AG10803 (cell line): Measurements from ENCODE around the gene PLCB4.

Experiments
- DNase-seq: peaks from one replicate; pipeline ENCODE4 v3.0.0; 2010; ENCODE audit warnings: low read depth
- H3K4me3 ChIP-seq: 2 replicates; pipeline ENCODE4 v1.5.1; 2011; ENCODE audit warnings: mild to moderate bottlenecking, low read length, control low read depth
- TF ChIP-seq, protein P1 (sequence below): conservative IDR thresholded peaks from 2 replicates; pipeline ENCODE4 v1.5.1; 2011; ENCODE audit warnings: mild to moderate bottlenecking, low read length, control low read depth, inconsistent platforms

The PLCB4 gene

GRCh38 chr20:9415426-9415825 is 346.5 kb downstream of the PLCB4 start:
- no peak for DNase-seq
- TF ChIP-seq, protein P1, sequence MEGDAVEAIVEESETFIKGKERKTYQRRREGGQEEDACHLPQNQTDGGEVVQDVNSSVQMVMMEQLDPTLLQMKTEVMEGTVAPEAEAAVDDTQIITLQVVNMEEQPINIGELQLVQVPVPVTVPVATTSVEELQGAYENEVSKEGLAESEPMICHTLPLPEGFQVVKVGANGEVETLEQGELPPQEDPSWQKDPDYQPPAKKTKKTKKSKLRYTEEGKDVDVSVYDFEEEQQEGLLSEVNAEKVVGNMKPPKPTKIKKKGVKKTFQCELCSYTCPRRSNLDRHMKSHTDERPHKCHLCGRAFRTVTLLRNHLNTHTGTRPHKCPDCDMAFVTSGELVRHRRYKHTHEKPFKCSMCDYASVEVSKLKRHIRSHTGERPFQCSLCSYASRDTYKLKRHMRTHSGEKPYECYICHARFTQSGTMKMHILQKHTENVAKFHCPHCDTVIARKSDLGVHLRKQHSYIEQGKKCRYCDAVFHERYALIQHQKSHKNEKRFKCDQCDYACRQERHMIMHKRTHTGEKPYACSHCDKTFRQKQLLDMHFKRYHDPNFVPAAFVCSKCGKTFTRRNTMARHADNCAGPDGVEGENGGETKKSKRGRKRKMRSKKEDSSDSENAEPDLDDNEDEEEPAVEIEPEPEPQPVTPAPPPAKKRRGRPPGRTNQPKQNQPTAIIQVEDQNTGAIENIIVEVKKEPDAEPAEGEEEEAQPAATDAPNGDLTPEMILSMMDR: no peak
- H3K4me3 ChIP-seq: no peak overlapping the region

- no peak overlapping the region for H3K4me3 ChIP-seq
- TF ChIP-seq, protein P1: no peak
- DNase-seq: no peak
Observed at GRCh38 chr20:9416421-9416820, 347.5 kb downstream of the PLCB4 start.

GRCh38 chr20:9417665-9418064 is 348.8 kb downstream of the PLCB4 start:
- DNase-seq: peak; percentile 13
- H3K4me3 ChIP-seq: no peak overlapping the region
- TF ChIP-seq, protein P1: no peak

DNA sequence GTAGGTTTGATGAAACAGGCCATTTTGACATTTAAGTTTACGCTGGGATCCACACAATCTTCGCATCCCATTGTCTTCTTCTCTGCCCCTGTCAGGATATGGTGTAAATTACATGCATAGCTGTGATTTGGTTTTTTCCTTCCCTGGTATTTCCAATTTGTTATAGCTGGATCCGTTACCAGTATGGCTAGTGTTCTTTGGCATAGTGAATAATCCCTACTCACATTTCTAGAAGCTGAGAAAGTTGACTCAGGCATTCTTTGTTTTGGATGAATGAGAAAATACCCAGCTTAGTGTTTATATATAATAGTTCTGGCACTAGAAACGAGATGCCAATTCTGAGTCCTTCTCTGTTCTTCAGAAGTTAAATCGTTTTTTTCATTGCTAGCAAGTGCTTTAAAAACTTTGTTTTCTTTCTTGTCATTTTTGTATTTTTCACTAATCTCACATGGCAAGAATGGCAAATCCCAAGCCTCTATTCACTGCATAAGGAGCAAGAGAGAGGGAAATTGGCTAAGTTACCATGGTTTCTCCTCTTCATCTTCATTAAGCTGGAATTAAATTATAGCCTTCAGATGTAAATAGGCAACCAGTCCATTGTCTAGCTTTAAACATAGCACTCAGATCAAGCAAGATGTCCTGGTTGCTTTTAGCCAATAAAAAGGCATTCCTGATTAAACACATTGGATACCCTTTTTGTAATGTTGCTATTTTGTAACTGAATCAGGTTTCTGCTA is 353.6 kb downstream of the PLCB4 start:
- H3K4me3 ChIP-seq: no peak overlapping the region
- TF ChIP-seq, protein P1: no peak
- DNase-seq: no peak

GRCh38 chr20:9424551-9424950 is 355.7 kb downstream of the PLCB4 start:
- no peak for DNase-seq

DNA sequence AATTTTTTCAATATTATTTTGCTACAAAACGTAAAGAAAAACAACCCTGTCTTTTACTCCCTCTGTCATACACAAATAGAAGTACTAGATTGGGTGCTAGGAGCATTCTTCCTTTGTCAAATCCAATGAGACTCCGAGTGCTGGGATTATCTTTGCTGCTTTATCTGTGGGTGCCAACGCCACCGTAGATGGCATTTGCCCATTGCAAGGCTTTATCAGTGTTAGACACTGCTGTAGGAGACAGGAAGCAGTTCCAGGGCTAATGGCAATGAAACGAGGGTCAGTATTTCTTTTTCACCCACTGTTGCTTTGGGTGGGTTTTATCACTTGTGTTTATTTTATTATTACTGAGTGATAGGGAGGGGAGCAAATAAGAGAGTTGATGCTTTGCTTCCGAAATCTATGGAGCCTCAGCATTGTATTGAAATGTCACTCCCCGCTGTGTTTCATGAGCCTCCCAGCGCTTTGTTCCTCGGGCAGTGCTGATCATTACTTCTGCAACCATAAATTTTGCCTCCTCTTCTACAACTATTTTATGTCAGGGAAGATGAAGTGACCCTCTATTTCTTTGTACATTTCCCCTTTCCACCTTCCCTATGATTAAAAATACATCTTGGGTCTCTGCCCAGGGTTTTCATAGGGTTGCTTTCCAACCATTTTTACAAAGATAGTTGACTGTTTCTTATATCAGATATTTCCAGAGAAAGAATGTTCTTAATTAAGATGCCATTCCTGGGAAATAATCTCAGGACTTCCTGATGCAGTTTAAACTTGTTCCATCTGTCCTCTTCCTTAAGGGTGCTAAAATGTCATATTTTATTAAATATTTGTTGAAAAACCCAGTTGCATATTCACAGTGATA is 358.8 kb downstream of the PLCB4 start:
- DNase-seq: peak; percentile 40
- TF ChIP-seq, protein P1: no peak

More at GRCh38 chr20:9424551-9424950, 355.7 kb downstream of the PLCB4 start:
- TF ChIP-seq, protein P1: no peak
- no peak overlapping the region for H3K4me3 ChIP-seq

GRCh38 chr20:9428292-9428607 is 359.4 kb downstream of the PLCB4 start:
- TF ChIP-seq, protein P1: no peak
- DNase-seq: no peak
- no peak overlapping the region for H3K4me3 ChIP-seq

More for the DNA sequence above, 358.8 kb downstream of the PLCB4 start:
- no peak overlapping the region for H3K4me3 ChIP-seq
